ENCODE results near the gene MTERF4.

GRCh38 chr2:241123816-241124536 is 21.9 kb upstream of the MTERF4 start:
- TF ChIP-seq REST (IDR thresholded peaks at IDR 0.05; ENCODE audit: low read depth, low read length) (no peak), ZBED1 (IDR thresholded peaks at IDR 0.05; ENCODE audit: borderline replicate concordance) (no peak), POLR2A (IDR thresholded peaks at IDR 0.05; ENCODE audit: low read depth, low read length) (no peak), SMC3 (IDR thresholded peaks at IDR 0.05; ENCODE audit: borderline replicate concordance, low read length) (no peak)
- TF ChIP-seq, protein P1, sequence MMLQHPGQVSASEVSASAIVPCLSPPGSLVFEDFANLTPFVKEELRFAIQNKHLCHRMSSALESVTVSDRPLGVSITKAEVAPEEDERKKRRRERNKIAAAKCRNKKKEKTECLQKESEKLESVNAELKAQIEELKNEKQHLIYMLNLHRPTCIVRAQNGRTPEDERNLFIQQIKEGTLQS (IDR thresholded peaks at IDR 0.05; ENCODE audit: borderline replicate concordance, extremely low read depth, low read depth, low read length) = no peak
- TF ChIP-seq, protein P2, sequence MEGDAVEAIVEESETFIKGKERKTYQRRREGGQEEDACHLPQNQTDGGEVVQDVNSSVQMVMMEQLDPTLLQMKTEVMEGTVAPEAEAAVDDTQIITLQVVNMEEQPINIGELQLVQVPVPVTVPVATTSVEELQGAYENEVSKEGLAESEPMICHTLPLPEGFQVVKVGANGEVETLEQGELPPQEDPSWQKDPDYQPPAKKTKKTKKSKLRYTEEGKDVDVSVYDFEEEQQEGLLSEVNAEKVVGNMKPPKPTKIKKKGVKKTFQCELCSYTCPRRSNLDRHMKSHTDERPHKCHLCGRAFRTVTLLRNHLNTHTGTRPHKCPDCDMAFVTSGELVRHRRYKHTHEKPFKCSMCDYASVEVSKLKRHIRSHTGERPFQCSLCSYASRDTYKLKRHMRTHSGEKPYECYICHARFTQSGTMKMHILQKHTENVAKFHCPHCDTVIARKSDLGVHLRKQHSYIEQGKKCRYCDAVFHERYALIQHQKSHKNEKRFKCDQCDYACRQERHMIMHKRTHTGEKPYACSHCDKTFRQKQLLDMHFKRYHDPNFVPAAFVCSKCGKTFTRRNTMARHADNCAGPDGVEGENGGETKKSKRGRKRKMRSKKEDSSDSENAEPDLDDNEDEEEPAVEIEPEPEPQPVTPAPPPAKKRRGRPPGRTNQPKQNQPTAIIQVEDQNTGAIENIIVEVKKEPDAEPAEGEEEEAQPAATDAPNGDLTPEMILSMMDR (IDR thresholded peaks at IDR 0.05 in 2 of 3, conservative IDR thresholded peaks at IDR 0.05 in 1 of 3; ENCODE audit: control insufficient read depth in 2 of 3, extremely low read depth in 1 of 3, insufficient read depth in 1 of 3, low read depth in 3 of 3, low read length in 3 of 3) = no peak
- TF ChIP-seq, protein P3, sequence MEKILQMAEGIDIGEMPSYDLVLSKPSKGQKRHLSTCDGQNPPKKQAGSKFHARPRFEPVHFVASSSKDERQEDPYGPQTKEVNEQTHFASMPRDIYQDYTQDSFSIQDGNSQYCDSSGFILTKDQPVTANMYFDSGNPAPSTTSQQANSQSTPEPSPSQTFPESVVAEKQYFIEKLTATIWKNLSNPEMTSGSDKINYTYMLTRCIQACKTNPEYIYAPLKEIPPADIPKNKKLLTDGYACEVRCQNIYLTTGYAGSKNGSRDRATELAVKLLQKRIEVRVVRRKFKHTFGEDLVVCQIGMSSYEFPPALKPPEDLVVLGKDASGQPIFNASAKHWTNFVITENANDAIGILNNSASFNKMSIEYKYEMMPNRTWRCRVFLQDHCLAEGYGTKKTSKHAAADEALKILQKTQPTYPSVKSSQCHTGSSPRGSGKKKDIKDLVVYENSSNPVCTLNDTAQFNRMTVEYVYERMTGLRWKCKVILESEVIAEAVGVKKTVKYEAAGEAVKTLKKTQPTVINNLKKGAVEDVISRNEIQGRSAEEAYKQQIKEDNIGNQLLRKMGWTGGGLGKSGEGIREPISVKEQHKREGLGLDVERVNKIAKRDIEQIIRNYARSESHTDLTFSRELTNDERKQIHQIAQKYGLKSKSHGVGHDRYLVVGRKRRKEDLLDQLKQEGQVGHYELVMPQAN (conservative IDR thresholded peaks at IDR 0.05) = no peak
